H9 (cell line): ENCODE measurements around the gene SPTLC3. TPM values are rescaled to one million over a fixed set of nuclear protein-coding genes. Genes with fewer than 3 reads are reported as not detected.

Source experiments
- DNase-seq: peaks from one replicate; pipeline ENCODE4 v3.0.0-alpha.2; 2017
- H2AFZ ChIP-seq: one replicate; pipeline ENCODE4 v1.6.1; 2013; ENCODE audit warnings: mild to moderate bottlenecking, low read length, control low read depth, moderate library complexity
- H2AK5ac ChIP-seq: 2 replicates; pipeline ENCODE4 v1.6.1; 2013; ENCODE audit warnings: low read length, control low read depth, mixed read lengths; ENCODE audit not compliant: insufficient read length
- H2BK120ac ChIP-seq: one replicate; pipeline ENCODE4 v1.6.1; 2013; ENCODE audit warnings: low read depth, mild to moderate bottlenecking, low read length, control low read depth, inconsistent platforms; ENCODE audit not compliant: poor library complexity, severe bottlenecking
- H2BK12ac ChIP-seq: 2 replicates; pipeline ENCODE4 v1.6.1; 2013; ENCODE audit warnings: low read length, control low read depth, mixed read lengths, low read depth; ENCODE audit not compliant: insufficient read length
- H2BK15ac ChIP-seq: 2 replicates; pipeline ENCODE4 v1.6.1; 2013; ENCODE audit warnings: low read depth, low read length, control low read depth
- H2BK20ac ChIP-seq: one replicate; pipeline ENCODE4 v1.6.1; 2013; ENCODE audit warnings: low read depth, mild to moderate bottlenecking, low read length, control low read depth, inconsistent platforms; ENCODE audit not compliant: poor library complexity, severe bottlenecking
- H2BK5ac ChIP-seq: 2 replicates; pipeline ENCODE4 v1.6.1; 2013; ENCODE audit warnings: low read length, control low read depth, mixed read lengths; ENCODE audit not compliant: insufficient read length
- H3K14ac ChIP-seq: 2 replicates; pipeline ENCODE4 v1.6.1; 2013; ENCODE audit warnings: low read length, control low read depth; ENCODE audit not compliant: insufficient read depth
- H3K18ac ChIP-seq: 2 replicates; pipeline ENCODE4 v1.6.1; 2013; ENCODE audit warnings: low read depth, mild to moderate bottlenecking, mixed read lengths, low read length, control low read depth; ENCODE audit not compliant: insufficient read length
- H3K23ac ChIP-seq: 2 replicates; pipeline ENCODE4 v1.6.1; 2013; ENCODE audit warnings: low read length, control low read depth, mixed read lengths, low read depth; ENCODE audit not compliant: insufficient read length
- H3K23me2 ChIP-seq: 2 replicates; pipeline ENCODE4 v1.6.1; 2013; ENCODE audit warnings: low read depth, mild to moderate bottlenecking, mixed read lengths, low read length, control low read depth; ENCODE audit not compliant: insufficient read length, poor library complexity, severe bottlenecking
- H3K27ac ChIP-seq: 2 replicates; pipeline ENCODE4 v1.5.1; 2013; ENCODE audit warnings: low read length, control low read depth, mixed read lengths, low read depth; ENCODE audit not compliant: insufficient read length
- H3K27me3 ChIP-seq: 2 replicates; pipeline ENCODE4 v1.6.1; 2013; ENCODE audit warnings: low read length, control low read depth, inconsistent platforms; ENCODE audit not compliant: insufficient read depth
- H3K4ac ChIP-seq: 2 replicates; pipeline ENCODE4 v1.6.1; 2013; ENCODE audit warnings: low read depth, mild to moderate bottlenecking, control low read depth, inconsistent platforms, low read length, moderate library complexity
- H3K4me1 ChIP-seq: 2 replicates; pipeline ENCODE4 v1.6.1; 2013; ENCODE audit warnings: low read length, control low read depth, inconsistent platforms; ENCODE audit not compliant: insufficient read depth
- H3K4me2 ChIP-seq: 2 replicates; pipeline ENCODE4 v1.6.1; 2013; ENCODE audit warnings: low read length, control low read depth, mixed read lengths; ENCODE audit not compliant: insufficient read length, insufficient read depth
- H3K56ac ChIP-seq: 2 replicates; pipeline ENCODE4 v1.6.1; 2013; ENCODE audit warnings: low read depth, mild to moderate bottlenecking, mixed read lengths, low read length, control low read depth; ENCODE audit not compliant: insufficient read length
- H3K79me1 ChIP-seq: 2 replicates; pipeline ENCODE4 v1.6.1; 2013; ENCODE audit warnings: low read depth, mild to moderate bottlenecking, moderate library complexity, low read length, control low read depth, inconsistent platforms; ENCODE audit not compliant: insufficient read depth, poor library complexity, severe bottlenecking
- H3K79me2 ChIP-seq: 2 replicates; pipeline ENCODE4 v1.6.1; 2013; ENCODE audit warnings: low read length, control low read depth, inconsistent platforms; ENCODE audit not compliant: insufficient read depth
- H3K9ac ChIP-seq: 2 replicates; pipeline ENCODE4 v1.6.1; 2013; ENCODE audit warnings: low read length, control low read depth, mixed read lengths; ENCODE audit not compliant: insufficient read length; ENCODE audit errors: extremely low read depth
- H3K9me3 ChIP-seq: one replicate; pipeline ENCODE4 v1.6.1; 2013; ENCODE audit warnings: low read depth, low read length, inconsistent platforms; ENCODE audit not compliant: control insufficient read depth
- H3T11ph ChIP-seq: one replicate; pipeline ENCODE4 v1.6.1; 2013; ENCODE audit warnings: mild to moderate bottlenecking, low read length, control low read depth, inconsistent platforms
- H4K20me1 ChIP-seq: one replicate; pipeline ENCODE4 v1.6.1; 2013; ENCODE audit not compliant: control insufficient read depth, insufficient read length, insufficient read depth
- H4K5ac ChIP-seq: 2 replicates; pipeline ENCODE4 v1.6.1; 2013; ENCODE audit warnings: low read depth, mild to moderate bottlenecking, mixed read lengths, low read length, control low read depth; ENCODE audit not compliant: insufficient read length
- H4K8ac ChIP-seq: replicated peaks from 2 replicates; pipeline ENCODE4 v1.6.1; 2013; ENCODE audit warnings: low read length, control low read depth, mixed read lengths, low read depth; ENCODE audit not compliant: insufficient read length
- H4K91ac ChIP-seq: 2 replicates; pipeline ENCODE4 v1.6.1; 2013; ENCODE audit warnings: low read depth, mild to moderate bottlenecking, moderate library complexity, mixed read lengths, low read length, control low read depth; ENCODE audit not compliant: insufficient read length
- H3K27ac Mint-ChIP-seq, 3 experiments: 2 replicates in 2 of 3; 3 replicates in 1 of 3; pipeline ENCODE4 v1.8.0; 2020 to 2021; ENCODE audit warnings: mixed read lengths in 3 of 3, mild to moderate bottlenecking in 1 of 3, moderate library complexity in 1 of 3
- H3K27me3 Mint-ChIP-seq: 2 replicates; pipeline ENCODE4 v1.8.0; 2021; ENCODE audit warnings: low read depth, mild to moderate bottlenecking, moderate library complexity, mixed read lengths
- H3K36me3 Mint-ChIP-seq, 3 experiments: 2 replicates in 2 of 3; 3 replicates in 1 of 3; pipeline ENCODE4 v1.8.0; 2020 to 2021; ENCODE audit warnings: low read depth in 3 of 3, mixed read lengths in 3 of 3; ENCODE audit not compliant: insufficient read depth in 1 of 3
- H3K4me1 Mint-ChIP-seq, 2 experiments: 2 replicates each; pipeline ENCODE4 v1.8.0; 2020; ENCODE audit warnings: mixed read lengths in 2 of 2
- H3K4me3 Mint-ChIP-seq, 2 experiments: 2 replicates in 1 of 2; 3 replicates in 1 of 2; pipeline ENCODE4 v1.8.0; 2020 to 2021; ENCODE audit warnings: mild to moderate bottlenecking in 2 of 2, mixed read lengths in 2 of 2, moderate library complexity in 1 of 2
- H3K9me3 Mint-ChIP-seq, 2 experiments: 2 replicates in 1 of 2; 3 replicates in 1 of 2; pipeline ENCODE4 v1.8.0; 2020; ENCODE audit warnings: mild to moderate bottlenecking in 2 of 2, mixed read lengths in 2 of 2, moderate library complexity in 1 of 2
- WGBS: extraction: QIAGEN DNeasy Blood & Tissue Kit; methylation state at CpG from one replicate; pipeline ENCODE4 v1.1.7; 2013; ENCODE audit warnings: missing lambda C conversion rate, low lambda C conversion rate, mixed read lengths; ENCODE audit not compliant: insufficient read length; ENCODE audit errors: extremely low coverage; 5-methylcytosine and 5-hydroxymethylcytosine counted together
- total RNA-seq: library from RNA; stranded (reverse); gene quantifications from 2 replicates; pipeline ENCODE4 v1.2.1, GENCODE V29; 2021
- TF ChIP-seq, protein P1 (sequence below): fragments of 200-600 bp; sonication (generic); conservative IDR thresholded peaks from 3 replicates; pipeline ENCODE4 v1.8.0; 2021; ENCODE audit warnings: antibody characterized with exemption, mild to moderate bottlenecking

Gene SPTLC3
- total RNA-seq, 1 experiment from 2014 or later = 0.68 TPM

DNA sequence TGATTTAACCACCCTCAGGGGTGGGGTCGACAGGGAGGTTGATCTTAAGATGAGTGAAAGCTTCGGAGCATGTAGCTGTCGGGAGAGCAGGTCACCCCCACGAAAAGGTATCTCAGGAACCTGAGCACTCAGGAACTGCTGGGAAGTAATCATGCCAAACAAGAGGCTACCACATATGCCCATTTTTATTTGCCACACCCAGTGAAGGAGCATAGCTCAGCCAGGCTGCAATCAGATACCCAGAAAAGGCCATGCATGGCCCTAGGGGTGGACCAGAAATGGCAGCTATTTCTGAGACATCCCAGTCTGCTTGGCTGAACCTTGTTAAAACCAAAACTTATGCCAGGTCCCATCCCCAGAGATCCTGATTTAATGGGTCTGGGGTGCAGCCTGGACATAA, 139.6 kb downstream of the SPTLC3 start:
- H2AK5ac ChIP-seq = no peak overlapping the region
- H3K4me1 Mint-ChIP-seq = peaks cover 13 to 14% of the 10 kb centered on the region in 2 experiments
- no peak overlapping the region for H3K18ac ChIP-seq
- H3K23me2 ChIP-seq = no peaks in the 10 kb centered on the region
- H3K23ac ChIP-seq = no peak overlapping the region
- no peak overlapping the region for H4K91ac ChIP-seq
- no peak overlapping the region for H2BK15ac ChIP-seq
- H3K4me1 ChIP-seq = no peaks in the 10 kb centered on the region
- peaks cover 4% of the 10 kb centered on the region for H3K27me3 Mint-ChIP-seq
- no peak overlapping the region for H2BK120ac ChIP-seq
- H3K4me2 ChIP-seq = no peak overlapping the region
- no peak overlapping the region for H4K8ac ChIP-seq
- TF ChIP-seq, protein P1, sequence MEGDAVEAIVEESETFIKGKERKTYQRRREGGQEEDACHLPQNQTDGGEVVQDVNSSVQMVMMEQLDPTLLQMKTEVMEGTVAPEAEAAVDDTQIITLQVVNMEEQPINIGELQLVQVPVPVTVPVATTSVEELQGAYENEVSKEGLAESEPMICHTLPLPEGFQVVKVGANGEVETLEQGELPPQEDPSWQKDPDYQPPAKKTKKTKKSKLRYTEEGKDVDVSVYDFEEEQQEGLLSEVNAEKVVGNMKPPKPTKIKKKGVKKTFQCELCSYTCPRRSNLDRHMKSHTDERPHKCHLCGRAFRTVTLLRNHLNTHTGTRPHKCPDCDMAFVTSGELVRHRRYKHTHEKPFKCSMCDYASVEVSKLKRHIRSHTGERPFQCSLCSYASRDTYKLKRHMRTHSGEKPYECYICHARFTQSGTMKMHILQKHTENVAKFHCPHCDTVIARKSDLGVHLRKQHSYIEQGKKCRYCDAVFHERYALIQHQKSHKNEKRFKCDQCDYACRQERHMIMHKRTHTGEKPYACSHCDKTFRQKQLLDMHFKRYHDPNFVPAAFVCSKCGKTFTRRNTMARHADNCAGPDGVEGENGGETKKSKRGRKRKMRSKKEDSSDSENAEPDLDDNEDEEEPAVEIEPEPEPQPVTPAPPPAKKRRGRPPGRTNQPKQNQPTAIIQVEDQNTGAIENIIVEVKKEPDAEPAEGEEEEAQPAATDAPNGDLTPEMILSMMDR = no peak
- H3K9me3 ChIP-seq = no peaks in the 10 kb centered on the region
- no peak overlapping the region for H2BK5ac ChIP-seq
- no peak overlapping the region for H3K56ac ChIP-seq
- no peak for DNase-seq
- no peaks in the 10 kb centered on the region for H4K20me1 ChIP-seq
- H3K27ac Mint-ChIP-seq = no peak overlapping the region
- no peak overlapping the region for H2AFZ ChIP-seq
- WGBS = no CpG with 5 or more reads among the region's 4 CpGs
- H4K5ac ChIP-seq = no peak overlapping the region
- H3K36me3 Mint-ChIP-seq = no peaks in the 10 kb centered on the region
- no peak overlapping the region for H3K14ac ChIP-seq
- H3K27me3 ChIP-seq = no peaks in the 10 kb centered on the region
- no peak overlapping the region for H3K27ac ChIP-seq
- H3K9ac ChIP-seq = no peak overlapping the region
- H2BK20ac ChIP-seq = no peak overlapping the region
- no peaks in the 10 kb centered on the region for H3K79me1 ChIP-seq
- H2BK12ac ChIP-seq = no peak overlapping the region
- H3T11ph ChIP-seq = no peak overlapping the region
- no peak overlapping the region for H3K4me3 Mint-ChIP-seq
- H3K9me3 Mint-ChIP-seq = no peaks in the 10 kb centered on the region; a peak in 2 of 5 replicates
- no peak overlapping the region for H3K4ac ChIP-seq
- no peaks in the 10 kb centered on the region for H3K79me2 ChIP-seq
